A204.1 (cell line): ENCODE results near the gene INPP5E.
"Not testable (repeated sequence)": the region's sequence is repeated elsewhere in the genome, so short reads cannot be mapped to it uniquely, and the experiment has no call there.

Experiments
- FAIRE-seq: peaks from 2 replicates; lab custom pipeline; 2012; peaks lifted over from hg19 to GRCh38; lab: Jason Lieb, UNC

INPP5E gene

DNA sequence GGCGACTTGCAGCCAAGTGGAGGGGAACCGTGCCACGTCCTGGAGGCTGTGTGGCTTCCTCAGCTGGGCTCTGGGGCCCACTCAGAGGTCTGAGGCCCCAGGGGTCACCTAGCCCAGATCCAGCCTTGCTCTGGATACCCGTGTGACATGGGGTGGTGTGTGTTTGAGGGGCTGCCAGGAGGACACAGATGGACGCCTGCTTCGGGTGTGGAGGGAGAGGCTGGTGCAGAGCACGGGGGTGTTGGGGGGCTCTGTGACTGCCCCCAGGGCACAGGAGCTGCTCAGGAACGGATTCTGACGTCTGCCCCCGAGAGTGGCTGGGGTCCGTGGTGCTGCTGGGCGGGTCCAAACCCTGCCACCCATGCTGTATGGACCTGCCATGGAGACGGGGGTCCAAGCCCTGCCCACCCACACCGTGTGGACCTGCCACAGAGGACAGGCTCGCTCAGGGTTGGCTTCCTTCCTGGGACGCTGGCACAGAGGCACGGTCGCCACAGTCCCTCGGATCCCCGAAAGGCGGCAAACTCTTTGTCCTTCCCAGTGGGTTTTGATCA, 10.5 kb downstream of the INPP5E start:
- FAIRE-seq = no peak

DNA sequence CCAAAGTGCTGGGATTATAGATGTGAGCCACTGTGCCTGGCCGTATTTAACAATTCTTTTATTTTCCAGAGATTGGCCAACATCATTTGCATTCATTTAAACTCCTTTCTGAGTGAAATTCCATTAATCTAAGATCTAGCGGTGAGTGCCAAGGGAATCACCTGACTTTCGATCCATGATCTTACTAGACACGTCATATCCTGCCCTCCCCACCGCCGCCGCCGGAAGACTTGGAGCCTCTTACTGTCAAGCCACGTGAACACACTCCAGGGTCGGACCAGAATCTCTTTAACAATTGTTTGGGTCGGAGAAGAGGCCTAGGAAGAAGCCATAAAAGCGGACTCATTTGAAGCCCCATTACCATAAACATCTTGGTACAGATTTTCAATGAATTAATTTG, 12.9 kb downstream of the INPP5E start:
- no peak for FAIRE-seq

DNA sequence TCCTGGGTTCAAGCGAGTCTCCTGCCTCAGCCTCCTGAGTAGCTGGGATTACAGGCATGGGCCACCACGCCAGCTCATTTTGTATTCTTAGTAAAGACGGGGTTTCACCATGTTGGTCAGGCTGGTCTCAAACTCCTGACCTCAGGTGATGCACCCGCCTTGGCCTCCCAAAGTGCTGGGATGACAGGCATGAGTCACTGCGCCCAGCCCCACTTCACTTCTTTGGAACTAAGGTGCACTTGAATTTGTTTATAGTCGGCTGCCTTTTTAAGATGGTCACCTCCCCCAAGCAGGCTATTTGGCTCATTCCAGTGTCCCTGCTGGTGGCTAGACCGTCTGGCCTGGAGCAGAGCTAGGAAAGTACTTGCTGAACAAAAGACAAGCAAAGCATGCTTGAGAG, 14.3 kb downstream of the INPP5E start:
- not testable (repeated sequence) for FAIRE-seq

DNA sequence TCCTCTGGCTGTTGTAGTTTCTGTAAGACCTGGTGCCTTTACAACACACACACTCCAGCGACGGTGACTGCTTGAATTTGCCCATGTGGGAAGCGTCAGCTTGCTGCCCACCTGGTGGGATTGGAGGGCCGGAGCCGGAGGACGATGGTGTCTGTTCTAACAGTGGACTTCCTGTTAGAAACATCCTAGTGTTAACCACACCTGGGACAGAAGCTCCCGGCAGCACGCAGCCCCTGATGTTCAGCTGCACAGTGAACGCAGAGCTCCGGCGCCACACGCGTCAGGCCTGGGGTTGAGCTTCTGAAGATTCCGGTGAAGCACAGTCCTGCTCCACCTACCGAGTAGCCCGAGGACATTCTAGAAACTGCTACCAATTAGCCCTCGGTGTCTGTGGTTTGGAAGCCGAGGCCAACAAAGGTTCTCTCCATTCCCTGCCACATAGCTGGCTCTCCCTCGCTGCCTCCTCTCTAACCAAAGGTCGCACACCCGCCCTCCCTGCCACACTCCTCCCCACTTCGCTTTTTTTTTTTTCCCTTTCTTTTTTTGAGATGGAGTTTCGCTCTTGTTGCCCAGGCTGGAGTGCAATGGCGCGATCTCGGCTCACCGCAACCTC, 14.8 kb downstream of the INPP5E start:
- FAIRE-seq = no peak

DNA sequence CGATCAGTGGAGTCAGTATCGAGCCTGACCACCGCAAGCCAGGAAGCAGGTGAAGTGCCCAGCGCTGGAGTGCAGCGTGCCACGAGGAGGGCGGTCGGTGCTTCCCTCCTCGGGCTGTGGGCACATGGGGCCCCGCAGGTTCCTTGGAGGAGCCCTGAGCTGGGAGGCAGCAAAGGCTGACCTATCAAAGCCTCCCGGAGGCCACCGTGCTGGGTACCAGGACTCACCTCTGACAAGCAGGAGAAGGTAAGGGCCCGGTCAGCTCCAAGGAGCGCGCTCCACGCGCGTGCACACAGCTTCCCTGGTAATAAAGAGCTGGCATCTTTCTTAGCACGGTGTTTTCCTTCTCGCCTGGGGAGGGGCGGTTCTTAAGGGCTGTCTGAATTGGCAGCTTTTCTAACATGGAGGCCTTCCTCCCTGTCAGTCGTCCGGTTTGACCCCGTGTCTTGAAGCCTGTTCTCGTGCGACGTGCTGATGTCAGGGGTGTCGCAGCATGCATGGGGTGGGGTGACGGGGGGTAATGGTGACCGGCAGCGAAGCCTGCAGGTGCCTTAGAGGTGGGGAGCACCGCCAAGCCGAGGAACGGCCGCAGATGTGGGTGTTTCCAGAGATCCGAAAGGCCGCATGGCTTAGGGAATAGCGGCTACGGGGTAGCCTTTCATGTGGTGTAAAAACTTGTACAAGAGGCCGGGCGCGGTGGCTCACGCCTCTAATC, 16.1 kb downstream of the INPP5E start:
- no peak for FAIRE-seq

DNA sequence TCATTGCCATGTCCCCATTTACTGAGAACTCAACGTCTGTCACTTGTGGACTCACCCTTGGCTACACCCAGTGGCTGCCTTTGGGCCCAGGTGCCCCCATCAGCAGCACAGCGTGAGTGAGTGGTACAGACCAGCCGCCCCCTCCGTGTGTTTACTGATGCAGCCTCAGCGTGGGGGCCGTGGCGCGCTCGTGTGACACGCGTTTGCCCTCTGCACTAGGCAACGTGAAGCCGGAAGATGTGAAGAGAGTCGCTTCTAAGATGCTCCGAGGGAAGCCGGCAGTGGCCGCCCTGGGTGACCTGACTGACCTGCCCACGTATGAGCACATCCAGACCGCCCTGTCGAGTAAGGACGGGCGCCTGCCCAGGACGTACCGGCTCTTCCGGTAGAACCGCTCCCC, 16.8 kb downstream of the INPP5E start:
- no peak for FAIRE-seq

DNA sequence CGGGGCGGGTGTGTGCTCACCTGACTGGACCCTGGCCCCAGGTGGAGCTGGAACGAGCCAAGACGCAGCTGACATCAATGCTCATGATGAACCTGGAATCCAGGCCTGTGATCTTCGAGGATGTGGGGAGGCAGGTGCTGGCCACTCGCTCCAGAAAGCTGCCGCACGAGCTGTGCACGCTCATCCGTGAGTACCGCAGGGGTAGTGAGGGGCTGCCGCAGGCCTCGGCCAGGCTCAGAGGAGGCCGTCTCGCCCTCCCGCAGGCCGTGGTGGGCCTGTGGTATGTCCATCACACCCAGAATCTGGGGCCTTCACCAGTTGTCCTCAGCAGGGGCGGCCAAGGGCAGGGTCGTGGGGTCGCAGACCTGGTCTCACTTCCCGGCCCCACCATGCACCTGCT, 17.9 kb downstream of the INPP5E start:
- no peak for FAIRE-seq

DNA sequence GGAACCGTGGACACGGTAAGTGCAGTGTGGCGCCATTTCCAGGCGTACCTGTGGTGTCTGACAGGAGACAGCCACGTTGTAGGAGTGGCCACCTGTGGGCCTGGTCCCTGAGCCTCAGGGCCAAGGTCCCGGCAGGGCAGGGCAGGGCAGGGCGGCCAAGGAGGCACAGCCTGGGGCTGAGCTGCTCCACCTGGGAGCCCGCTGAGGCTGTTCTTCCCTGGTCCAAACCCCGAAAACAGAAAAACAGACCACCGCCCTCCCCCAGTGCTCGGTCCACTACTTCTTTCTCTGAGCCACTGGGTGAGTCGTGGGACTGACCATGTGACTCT, 20.6 kb downstream of the INPP5E start:
- no peak for FAIRE-seq

DNA sequence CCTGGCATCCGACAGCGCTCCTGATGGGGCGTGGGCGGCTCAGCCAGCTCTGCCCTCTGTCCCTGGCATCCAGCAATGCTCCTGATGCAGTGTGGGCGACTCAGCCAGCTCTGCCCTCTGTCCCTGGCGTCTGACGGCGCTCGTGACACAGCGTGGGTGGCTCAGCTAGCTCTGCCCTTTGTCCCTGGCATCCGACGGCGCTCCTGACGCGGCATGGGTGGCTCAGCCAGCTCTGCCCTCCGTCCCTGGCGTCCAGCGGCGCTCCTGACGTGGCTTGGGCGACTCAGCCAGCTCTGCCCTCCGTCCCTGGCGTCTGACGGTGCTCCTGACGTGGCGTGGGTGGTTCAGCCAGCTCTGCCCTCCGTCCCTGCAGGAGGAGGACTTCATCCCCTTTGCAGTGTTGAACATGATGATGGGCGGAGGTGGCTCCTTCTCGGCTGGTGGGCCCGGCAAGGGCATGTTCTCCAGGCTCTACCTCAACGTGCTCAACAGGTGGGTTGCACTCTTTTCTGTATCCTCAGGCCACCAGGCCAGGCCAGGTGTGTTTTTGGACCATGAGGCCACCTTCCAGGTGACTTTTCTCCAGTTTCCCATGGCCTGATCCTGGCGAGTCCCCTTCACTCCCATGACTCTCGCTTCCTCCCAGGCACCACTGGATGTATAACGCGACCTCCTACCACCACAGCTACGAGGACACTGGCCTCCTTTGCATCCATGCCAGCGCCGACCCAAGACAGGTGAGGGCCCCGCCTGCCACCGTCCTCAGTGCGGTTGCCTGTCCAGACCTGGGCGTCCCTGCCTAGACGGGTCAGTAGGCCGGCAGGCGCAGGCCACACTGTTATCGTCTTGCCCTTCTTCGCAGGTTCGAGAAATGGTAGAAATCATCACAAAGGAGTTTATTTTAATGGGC, 21.2 kb downstream of the INPP5E start:
- FAIRE-seq = no peak

DNA sequence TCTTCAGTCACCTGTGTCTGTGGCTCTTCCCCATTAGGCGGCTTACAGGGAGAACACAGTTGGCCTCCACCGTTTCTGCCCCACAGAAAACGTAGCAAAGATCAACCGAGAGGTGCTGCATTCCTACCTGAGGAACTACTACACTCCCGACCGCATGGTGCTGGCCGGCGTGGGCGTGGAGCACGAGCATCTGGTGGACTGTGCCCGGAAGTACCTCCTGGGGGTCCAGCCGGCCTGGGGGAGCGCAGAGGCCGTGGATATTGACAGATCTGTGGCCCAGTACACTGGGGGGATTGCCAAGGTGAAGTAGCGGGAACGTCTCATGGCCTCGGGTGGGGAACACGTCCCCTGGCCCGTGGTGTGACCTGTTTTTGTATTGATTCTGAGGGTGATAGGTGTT, 22.7 kb downstream of the INPP5E start:
- FAIRE-seq = no peak

DNA sequence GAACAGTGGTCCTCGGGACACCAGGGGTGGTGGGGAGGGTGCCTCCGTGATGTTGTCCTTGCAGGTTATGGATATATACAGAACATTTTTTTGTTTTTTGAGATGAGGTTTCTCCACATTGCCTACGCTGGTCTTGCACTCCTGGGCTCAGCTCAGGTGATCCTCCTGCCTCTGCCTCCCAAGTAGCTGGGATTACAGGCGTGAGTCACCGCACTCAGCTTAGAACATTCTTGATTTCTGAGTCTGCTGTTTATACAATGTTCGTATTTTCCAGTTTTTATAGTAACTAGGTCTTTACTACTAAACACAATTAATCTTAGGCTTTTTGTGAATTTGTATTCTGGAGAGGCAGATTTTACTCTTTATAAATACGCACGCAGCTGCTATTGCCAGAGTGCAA, 23.2 kb downstream of the INPP5E start:
- FAIRE-seq = no peak

DNA sequence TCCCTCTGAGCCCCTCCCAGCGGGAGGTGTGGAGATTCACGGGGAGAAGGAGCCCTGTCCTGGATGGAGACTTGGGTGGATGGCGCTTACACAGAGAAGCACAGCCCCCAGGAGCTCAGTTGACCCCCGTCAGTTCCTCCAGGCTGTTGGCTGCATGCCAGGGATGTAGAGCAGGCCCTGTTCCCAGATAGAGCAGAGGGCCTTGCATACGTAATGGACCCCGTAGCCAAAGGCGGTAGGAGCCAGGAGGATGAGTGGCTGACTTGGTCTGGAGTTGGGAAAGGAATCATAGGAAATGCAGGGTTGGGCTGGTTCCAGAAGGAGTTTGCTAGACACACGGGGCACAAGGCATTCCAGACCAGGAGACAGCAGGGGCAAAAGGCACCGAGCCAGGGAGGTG, 26.7 kb downstream of the INPP5E start:
- FAIRE-seq = no peak

DNA sequence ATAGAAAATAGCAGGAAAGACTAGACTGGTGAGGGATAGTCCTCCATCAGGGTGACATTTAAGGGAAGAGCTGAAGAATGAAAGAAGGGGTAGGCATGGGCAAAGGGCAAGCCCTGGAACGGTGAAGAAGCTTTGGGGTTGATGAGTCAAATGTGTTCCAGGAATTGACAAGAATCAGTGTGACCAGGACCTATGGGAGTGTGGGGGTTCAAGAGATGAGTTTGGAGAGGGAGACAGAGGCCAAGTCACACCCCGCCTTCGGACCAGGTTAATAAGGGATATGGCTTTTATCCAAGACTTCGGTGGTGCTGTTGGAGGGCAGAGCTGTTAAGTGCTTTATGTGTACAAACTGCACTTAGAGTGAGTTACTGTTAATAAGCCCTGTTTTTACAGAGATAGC, 28.3 kb downstream of the INPP5E start:
- FAIRE-seq = no peak

DNA sequence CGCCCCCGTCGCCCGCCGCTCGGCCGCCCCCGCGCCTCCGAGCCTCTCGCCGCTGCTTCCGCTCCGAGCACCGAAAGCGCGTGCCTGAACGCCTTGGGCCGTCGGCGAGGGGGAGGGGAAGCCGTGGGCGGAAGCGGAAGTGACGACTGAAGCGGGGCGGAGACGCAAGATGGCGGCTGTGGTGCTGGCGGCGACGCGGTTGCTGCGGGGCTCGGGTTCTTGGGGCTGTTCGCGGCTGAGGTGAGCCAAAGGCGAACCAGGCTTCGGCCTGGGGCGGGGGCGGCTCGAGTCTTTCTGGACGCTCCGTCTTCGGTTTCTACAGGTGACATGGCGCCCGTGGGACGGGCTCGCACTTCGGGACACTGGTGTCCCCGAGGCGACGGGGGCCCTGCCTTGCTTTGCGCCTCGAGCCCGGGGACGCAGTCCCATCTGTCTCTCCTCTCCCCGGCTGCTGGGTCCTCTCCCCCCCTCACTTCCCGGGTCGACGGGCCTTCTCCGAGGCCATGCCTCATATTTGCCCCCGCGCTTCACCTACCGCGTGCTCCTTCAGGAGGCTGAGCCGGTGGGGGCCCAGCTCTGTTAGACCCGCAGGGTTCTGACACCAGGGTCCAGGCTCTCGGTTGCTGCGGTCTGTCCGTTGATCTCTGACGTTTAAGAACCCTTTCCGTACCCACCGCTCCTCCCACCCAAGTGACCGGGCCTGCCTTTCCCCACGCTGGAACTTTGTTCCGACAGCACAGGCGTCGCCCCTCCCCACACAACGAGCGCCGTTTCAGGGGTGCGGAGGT, 29.0 kb downstream of the INPP5E start, which contains the start of the genes ENTR1 and PMPCA:
TSS of gene ENTR1 (minus strand) at position 115 of the 788 bp plus-strand sequence. CDS start 217 bp downstream, outside the sequence.
TSS of gene PMPCA (plus strand) at position 159 of the 788 bp plus-strand sequence. CDS start at position 170, 11 bp downstream.
- FAIRE-seq = no peak

DNA sequence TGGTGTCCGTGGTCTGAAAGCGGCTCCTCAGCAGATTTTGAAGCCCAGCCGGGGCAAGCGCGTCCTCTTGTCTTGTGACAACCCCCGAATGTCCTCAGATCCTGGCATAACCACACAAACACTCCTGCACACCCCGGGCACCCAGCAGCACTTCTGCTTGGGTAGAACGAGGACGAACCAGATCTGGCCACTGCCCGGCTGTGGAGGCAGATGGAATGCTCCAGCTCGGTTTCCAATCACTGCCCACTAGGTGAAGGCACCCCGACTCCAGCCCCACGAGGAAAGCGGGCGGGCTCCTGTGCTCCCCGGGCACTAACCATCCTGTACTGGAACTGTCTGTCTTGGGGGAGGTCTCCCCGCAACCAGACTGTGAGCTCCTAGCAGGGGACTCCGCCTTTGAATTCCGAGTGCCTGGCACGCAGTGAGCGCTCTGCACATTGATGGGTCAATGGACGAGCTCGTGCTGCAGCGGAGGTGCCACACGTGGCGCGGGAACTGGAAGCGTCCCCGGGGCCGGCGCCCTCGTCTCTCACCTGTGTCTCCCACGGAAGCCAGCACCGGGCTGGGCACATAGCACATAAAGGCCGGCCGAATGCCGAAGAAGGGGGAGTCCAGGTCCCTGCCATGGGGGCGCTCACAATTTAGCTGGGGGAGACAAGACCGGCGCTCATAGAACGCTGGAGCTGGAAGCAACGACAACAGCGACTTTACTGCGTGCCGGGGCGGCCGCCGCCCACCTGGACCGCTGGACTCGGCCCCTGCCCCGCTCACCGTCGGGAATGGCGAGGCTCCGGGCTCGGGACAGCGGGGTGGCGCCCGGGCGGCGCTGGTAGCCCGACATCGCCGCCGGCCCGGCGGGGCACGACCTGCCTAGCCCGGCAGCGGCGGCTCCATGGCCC, 29.8 kb downstream of the INPP5E start:
- FAIRE-seq = no peak

DNA sequence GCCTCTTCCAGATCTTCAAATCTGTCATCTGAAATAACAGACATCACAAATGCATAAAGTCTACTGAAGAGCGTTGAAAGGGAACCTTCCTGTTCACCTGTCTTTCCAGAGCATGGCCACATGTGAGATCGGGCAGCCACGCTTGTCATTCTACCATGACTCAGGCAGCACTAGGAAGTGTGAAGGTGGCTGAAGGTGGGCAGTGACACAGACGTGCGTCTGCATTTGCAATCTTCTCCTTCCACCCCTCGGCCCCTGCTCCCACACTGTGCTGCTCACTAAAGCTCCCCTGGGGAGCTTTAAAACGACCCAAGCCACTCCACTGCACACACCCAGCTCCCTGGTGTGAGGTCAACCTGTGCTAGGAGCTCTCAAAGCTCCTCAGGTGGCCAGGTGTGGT, 31.7 kb downstream of the INPP5E start:
- FAIRE-seq = no peak

DNA sequence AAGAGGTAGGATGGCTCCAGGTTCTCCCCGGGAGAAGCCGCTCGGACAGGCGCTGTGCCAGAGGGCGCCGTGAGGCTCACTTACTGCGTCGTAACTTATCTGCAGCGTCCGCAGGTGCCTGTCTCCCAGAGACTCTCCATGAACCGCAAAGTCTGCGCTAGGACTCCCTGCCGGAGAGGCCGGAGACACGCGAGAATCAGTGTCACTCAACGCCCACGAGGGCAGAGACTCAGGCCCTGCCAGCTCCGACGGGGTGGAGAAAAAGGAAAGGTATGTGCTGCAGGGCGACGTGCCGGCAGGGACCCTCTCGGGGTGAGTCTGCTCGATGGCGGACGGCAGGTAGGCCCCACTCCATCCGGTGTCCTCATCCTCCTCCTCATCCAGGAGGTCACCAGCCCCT, 32.6 kb downstream of the INPP5E start:
- FAIRE-seq = not testable (repeated sequence)

DNA sequence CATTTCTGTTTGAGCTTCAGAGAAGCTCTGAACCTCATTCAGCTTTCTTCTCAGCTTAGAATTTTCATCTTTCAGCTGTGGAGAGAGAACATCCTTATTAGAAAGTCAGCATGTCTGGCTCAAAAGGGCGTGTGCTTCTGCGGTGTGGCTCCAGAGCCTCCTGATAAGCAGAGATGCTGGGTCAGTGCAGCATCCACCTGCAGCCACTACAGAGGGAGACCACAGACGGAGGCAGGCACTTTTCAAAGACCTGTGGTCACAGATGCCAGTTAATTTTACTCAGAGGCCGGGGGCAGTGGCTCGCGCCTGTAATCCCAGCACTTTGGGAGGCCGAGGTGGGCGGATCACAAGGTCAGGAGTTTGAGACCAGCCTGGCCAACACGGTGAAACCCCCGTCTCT, 33.7 kb downstream of the INPP5E start:
- FAIRE-seq = not testable (repeated sequence)

DNA sequence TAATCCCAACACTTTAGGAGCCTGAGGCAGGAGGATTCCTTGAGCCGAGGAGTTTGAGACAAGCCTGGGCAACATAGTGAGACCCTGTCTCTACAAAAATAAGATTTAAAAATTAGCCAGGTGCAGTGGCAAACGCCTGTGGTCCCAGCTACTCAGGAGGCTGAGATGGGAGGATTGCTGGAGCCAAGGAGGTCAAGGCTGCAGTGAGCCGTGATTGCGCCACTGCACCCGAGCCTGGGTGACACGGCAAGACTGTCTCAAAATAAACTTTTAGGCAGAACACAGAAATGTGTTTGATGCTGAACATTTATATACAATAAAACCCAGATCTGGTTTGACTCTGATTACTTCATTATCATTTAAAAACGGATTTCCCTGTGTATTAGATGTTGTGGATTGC, 34.2 kb downstream of the INPP5E start:
- no peak for FAIRE-seq

DNA sequence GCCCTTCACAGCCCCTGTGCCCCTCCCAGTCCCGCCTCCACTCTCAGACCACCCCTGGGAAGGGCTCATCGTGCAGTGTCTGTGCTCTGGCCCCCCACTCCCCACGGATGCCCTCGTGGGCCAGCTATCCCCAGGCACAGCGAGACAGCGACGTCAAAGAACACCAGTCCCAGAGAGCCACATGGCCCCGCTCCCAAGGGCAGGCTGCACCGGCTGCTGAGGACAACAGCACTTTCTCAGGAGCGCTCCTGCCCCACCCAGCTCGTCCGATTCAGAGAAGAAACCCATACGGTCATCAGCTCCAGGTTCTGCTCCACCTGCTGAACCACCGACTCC, 34.9 kb downstream of the INPP5E start:
- FAIRE-seq = no peak
